Measurements from ENCODE around the gene PDCD1.

Gene PDCD1

GRCh38 chr2:241893265-241893664 is 34.6 kb upstream of the PDCD1 start:
- TF ChIP-seq SIN3A (IDR thresholded peaks at IDR 0.05; ENCODE audit: borderline replicate concordance, insufficient read depth, low read length) (no peak), REST (IDR thresholded peaks at IDR 0.05; ENCODE audit: insufficient read depth in 1 of 2, low read depth in 2 of 2, low read length in 2 of 2) (no peak), POLR2AphosphoS5 (IDR thresholded peaks at IDR 0.05; ENCODE audit: low read depth, low read length) (no peak), TAF1 (IDR thresholded peaks at IDR 0.05; ENCODE audit: borderline replicate concordance, insufficient read depth, low read length) (no peak), FOXP2 (optimal IDR thresholded peaks at IDR 0.05; ENCODE audit: borderline replicate concordance, extremely low read depth, extremely low read length, insufficient read depth) (no peak)

- TF ChIP-seq REST (IDR thresholded peaks at IDR 0.05; ENCODE audit: insufficient read depth in 1 of 2, low read depth in 2 of 2, low read length in 2 of 2) (no peak), TAF1 (IDR thresholded peaks at IDR 0.05; ENCODE audit: borderline replicate concordance, insufficient read depth, low read length) (peak; percentile 27; the same call in 1 of the 2 replicates), SIN3A (IDR thresholded peaks at IDR 0.05; ENCODE audit: borderline replicate concordance, insufficient read depth, low read length) (peak; percentile 43; the same call in 1 of the 2 replicates)
Observed at GRCh38 chr2:241892299-241893137, 33.8 kb upstream of the PDCD1 start.

- TF ChIP-seq FOXP2 (optimal IDR thresholded peaks at IDR 0.05; ENCODE audit: borderline replicate concordance, extremely low read depth, extremely low read length, insufficient read depth) (no peak), SIN3A (IDR thresholded peaks at IDR 0.05; ENCODE audit: borderline replicate concordance, insufficient read depth, low read length) (no peak), TAF1 (IDR thresholded peaks at IDR 0.05; ENCODE audit: borderline replicate concordance, insufficient read depth, low read length) (no peak), POLR2AphosphoS5 (IDR thresholded peaks at IDR 0.05; ENCODE audit: low read depth, low read length) (no peak), REST (IDR thresholded peaks at IDR 0.05; ENCODE audit: insufficient read depth in 1 of 2, low read depth in 2 of 2, low read length in 2 of 2) (no peak)
Observed at GRCh38 chr2:241891988-241892298, 33.2 kb upstream of the PDCD1 start.

- TF ChIP-seq SIN3A (IDR thresholded peaks at IDR 0.05; ENCODE audit: borderline replicate concordance, insufficient read depth, low read length) (no peak), TAF1 (IDR thresholded peaks at IDR 0.05; ENCODE audit: borderline replicate concordance, insufficient read depth, low read length) (no peak), REST (IDR thresholded peaks at IDR 0.05; ENCODE audit: insufficient read depth in 1 of 2, low read depth in 2 of 2, low read length in 2 of 2) (no peak), POLR2AphosphoS5 (IDR thresholded peaks at IDR 0.05; ENCODE audit: low read depth, low read length) (no peak), FOXP2 (optimal IDR thresholded peaks at IDR 0.05; ENCODE audit: borderline replicate concordance, extremely low read depth, extremely low read length, insufficient read depth) (no peak)
Observed at GRCh38 chr2:241891315-241891987, 32.8 kb upstream of the PDCD1 start.

All from PFSK-1 (cell line).